NCI-H1694 (cell line): ENCODE results near the gene TMEM147.

Experiments used
- DNase-seq: peaks from one replicate; lab custom pipeline; 2025; lab: John Stamatoyannopoulos, UW

Gene TMEM147

DNA sequence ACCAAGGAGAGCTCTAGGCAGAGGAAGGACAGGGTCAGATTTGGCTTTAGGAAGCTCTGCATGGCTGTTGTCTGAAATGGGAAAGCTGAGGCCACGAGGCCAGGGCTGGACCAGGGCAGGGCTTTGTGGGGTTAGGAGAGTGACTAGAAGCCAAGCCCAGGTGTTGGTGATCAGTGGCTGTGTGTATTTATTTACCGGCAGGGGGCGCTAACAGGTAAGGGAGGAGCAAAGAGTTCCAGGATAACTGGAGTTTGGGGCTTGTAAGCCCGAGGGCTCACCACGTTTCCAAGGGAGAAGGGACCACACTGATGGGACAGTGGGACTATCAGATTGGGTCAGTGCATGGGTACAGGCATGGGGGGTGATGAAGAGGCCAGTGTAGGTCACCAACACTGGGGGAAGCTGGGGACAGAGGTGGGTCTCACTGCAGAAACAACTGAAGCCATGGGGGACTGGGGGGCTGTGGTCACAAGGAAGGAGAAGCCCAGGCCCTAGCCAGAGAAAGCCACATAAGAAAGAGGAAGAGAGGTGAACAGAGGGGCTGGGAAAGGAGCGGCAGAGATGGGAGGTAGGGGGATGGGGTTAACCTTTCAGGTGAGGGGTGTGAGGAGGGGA, 3.9 kb downstream of the TMEM147 start:
- DNase-seq, result peak; percentile 50

DNA sequence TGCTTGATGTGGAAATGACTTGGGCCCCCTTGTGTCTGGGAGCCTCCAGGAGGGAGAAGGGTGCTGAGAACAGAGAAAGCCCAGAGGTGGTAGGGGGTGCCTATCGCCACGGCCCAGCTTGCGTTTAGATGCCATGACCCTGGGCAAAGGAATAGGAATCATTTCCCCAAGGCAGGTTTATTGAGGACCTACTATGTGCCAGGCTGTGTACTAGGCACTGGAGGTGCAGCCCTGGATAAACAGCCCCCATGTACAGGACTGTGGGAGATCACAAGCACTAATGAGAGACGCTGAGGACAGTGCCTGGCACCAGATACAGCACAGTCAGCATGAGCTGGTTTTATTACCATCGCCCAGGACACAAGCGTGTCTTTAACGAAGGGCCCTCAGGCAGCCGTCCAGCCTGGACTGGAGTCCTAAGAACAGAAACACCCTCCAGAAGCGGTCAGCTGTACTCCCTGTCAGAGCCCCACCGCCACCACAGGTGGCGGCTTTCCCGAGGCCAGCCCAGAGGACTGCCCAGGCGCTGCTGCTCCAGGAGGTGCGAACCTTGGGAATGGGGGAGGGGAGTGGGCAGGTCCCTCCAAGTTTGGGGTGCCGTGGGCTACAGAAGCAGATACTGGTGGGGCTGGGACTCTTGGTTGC, 4.6 kb downstream of the TMEM147 start:
- no peak for DNase-seq

DNA sequence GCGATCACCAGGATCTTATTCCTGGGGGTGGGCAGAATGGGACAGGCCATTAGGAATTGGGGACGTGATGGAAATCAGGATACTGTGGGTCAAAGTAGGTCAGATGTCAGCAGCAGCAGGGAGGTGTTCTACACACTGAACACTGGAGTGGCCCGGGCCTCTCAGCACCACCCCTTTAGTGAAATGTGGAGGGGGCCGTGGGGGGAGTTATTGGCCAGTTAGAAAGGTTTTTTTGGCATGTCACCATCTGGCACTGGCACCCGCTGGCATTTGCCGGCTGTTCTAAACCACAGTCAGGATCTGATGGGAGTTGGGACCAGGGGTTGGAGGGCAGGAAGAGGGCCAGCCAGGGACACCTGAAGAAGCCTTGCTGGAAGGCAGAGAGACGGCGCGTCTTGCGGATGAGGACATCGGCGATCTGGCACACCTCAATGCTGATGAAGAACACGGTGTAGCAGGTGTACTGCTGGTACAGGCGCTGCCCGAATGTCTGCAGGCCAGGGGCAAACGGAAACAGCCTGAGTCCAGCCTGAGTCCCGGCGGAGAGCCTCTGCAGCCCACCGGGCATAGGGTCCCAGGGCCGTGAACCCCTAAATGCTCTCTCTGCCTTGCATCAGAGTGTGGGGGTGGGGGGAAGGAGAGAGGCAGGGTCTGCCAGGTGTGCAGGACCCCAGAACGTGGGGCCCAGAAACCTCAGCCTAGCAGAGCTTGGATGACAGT, 5.8 kb downstream of the TMEM147 start:
- DNase-seq, result no peak

DNA sequence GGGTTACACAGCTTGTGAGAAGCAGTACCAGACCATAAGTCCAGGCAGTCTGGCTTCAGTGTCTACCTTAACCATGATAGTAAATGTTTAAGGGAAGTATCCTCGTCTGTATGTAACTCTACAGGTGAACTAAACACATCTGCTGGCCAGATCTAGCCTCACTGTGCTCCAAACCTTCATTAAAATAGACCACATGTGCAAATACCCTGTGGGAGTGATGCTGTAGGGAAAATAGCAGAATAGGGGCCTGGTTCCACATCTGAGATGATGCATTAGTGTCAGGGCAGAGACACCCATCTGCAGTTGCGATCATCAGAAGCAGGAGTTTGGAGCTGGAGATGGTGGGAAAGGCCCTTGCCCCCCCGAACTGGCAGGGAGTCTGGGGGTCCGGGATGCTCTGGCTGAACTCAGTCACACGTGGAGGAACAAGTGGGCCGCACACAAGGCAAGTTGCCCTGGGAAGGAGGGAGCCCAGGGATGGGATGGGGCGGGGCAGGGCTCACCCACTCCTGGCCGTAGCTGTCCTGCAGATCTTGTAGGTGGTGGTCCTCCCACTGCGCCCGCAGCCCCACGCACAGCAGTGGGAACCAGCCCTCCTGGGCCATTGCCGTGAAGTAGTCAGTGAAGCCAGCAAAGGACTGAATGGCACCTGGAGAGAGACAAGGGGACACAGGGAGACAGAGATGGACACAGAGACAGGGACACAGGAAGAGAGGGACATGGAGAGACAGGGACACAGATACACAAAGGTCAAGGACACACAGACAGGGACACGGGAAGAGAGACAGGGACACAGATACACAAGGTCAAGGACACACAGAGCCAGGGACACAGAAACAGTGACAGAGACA, 7.3 kb downstream of the TMEM147 start:
- no peak for DNase-seq

DNA sequence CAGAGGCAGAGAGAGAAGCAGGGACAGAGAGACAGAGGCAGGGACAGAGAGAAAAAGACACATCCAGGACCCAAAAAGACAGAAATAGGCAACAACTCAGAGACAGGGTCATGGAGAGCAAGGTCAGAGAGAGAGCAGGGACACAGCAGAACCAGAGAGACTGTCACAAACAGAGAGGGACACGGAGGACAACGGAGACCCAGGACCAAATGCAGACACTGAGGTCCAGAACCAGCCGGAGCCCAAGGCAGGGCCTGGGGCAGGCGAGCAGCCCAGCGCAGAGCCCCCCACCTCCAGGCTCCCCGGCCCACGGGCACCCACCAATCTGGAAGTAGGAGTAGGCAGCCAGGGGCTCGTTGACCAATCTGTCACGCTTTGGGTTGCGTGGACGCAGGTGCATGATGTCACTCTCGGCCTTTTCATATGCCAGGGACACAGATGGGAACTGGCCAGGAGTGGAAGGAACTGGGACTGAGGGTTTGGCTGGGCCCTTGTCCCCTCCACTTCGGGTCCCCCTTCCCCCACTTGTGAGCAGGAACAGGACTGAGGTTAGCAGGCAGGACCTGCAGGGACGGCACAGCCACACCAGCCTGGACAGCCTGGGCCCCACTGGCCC, 8.1 kb downstream of the TMEM147 start:
- DNase-seq, result no peak

DNA sequence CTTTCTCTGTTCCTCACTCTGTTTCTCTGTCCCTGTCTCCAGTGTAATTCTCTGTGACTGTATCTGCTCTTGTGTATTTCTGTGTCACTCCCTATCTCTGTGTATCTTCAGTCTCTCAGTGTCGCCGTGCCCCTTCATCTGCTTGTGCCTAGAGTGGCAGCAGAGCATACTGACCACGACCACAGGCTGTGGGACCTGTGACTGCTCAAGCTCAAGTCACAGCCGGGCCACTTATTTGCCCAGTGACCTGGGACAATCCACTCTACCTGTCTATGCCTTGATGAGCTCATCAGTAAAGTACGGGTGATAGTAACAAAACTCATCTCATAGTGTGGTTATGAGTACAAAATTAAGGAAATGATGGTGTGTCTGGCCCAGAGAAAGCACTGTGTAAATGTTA, 8.7 kb downstream of the TMEM147 start:
- DNase-seq, result no peak

DNA sequence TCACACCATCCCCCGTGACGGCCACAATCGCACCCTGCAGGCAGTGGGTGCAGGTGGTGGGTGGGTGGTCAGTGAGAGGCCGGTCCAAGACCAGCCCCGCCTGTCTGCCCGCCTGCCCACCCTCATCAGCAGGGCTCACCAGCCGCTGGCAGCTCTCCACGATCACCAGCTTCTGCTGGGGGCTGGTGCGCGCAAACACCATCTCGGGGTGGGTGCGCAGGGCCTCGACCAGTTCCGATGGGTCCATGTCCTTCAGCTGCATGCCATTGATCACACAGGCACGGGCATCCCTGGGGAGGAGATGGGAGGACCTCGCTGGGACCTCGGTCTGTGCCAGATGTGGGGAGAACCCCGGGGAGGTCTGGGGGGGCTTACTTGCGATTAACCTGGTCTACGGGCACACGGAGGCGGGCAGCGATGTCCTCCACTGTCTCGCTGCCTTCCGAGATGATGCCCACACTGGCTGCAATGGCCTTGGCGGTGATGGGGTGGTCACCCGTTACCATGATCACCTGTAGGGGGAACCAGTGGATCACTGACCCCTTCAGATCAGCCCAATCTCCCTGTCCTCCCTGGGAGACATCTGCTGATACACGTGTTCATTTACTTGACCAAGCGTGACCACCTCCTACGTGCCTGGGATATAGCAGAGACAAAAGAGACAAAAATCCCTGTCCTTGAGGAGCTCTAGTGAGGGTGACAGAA, 10.0 kb downstream of the TMEM147 start:
- DNase-seq, result no peak

DNA sequence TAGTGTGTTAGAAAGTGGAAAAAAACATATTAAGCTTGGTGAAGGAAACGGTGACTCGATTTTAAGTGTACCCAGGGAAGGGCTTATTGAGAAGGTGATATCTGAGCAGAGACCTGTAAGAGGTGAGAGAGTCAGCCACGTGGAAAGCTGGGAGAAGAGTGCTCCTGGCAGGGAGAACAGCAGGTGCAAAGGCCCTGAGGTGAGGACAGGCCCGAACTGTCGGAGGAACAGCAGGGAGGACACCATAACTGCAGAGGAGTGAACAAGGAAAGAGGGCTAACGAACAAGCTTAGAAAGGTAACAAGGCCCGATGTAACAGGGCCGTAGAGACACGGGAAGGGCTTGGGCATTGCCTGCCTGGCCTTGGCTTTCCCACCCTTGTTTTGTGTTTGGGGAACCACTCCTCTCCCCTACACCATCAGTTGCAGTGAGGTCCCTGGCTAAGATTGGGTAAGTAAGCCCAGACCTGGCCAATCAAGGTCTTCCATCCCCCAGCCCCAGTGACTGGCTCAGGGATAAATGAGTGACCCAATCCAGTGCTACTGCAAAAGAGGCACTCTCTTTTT, 10.7 kb downstream of the TMEM147 start:
- DNase-seq, result no peak

DNA sequence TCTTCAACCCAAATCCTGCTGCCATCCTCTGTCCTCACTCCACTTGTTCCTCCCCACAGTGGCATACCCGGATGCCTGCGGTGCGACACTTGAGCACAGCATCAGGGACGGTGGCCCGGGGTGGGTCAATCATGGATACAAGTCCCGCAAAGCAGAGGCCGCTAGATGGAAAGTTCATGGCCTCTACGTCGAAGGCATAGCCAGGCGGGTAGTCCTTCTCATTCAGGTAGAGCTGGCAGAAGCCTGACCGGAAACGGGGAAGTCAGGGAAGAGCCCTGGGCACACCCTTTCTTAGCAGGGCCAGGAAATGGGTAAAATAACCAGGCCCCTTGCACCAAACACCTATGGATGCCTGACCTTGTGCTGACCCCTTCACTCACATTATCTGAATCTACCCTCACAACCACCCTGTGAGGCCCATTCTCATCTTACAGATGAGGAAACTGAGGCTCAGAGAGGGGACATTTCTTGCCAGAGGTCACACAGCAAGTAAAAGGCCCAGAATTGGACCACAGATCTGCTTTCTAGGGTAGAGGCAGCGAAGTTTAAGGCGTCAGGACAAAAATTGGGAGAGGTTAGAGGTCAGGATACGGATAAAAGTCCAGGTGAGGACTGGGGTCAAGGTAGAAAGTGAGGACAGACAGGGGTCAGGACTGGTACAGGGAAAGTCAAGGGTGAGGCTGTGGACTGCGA, 11.6 kb downstream of the TMEM147 start:
- no peak for DNase-seq

DNA sequence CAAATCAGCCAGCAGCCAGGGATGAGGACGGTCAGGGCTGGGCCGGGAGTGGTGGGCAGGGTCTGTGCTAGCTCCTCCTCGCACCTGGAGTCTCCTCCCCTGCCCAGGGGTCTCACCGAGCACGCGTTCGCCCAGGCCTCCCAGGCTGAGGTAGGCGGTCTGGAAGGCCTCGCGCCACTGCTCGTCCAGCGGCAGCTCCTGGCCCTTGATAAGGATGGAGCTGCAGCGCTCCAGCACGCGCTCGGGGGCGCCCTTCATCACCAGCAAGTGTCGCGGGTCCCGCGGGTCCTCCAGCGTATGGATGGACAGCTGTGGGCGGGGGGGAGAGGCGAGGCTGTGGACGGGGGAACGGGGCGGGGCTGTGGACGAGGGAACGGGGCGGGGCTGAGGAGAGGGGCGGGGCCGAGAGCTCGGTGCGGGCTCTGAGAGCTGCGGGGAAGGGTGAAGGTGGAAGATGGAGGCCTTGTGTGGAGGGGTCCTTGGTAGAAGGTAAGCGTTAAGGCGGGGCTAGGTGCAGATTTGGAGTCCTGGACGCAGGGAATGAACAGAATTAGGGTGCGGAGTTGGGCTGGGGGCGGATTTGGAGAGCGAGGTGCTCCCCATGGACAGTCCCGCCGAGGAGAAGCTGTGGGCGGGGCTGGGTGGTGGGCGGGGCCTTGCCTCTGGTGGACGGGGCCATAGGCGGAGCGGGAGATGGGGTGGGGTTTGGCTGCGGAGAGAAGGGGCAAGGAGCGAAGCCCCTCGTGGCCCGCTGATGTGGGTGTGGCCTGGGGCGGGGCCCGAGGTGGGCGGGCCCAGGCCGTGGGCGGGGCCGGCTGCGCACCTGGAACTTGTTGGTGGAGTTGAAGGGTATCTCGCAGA, 12.3 kb downstream of the TMEM147 start:
- peak; percentile 44 for DNase-seq

DNA sequence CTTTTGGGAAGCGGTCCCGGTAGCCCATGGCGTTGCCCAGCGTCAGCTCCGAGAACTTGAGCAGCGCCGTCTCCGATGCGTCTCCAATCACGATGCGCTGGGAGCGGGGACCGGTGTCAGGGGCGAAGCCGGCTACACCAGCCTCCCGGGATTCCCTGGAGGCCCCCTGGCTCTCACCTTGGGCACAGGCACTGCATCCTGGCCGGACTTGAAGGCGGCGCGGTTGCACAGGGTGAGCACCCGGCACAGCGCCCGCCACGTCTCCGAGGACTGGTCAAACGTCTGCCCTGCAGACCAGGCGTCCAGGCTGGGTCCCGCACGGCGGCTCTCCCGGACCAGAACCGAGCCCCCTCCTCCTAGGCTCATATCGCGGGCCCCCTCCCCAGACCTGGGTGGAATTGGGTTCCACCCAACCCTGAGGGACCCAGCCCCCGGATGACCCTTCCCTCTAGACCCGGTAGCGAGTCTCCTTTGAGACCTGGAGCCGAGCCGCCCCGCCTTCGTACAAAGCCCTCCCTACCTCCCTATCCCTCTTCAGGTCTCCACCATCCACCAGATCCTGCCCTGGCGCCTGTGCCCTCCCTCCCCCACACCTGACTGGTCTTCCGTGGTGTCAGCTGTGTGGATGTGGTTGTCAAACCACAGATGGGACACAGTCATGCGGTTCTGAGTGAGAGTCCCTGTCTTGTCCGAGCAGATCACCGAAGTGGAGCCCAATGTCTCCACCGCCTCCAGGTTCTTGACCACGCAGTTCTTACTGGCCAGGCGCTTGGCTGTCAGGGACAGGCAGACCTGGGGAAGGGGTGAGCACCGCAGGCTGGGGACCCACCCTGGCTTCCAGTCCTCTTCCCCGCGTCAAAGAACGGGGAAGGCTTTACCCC, 13.2 kb downstream of the TMEM147 start:
- DNase-seq, result no peak

DNA sequence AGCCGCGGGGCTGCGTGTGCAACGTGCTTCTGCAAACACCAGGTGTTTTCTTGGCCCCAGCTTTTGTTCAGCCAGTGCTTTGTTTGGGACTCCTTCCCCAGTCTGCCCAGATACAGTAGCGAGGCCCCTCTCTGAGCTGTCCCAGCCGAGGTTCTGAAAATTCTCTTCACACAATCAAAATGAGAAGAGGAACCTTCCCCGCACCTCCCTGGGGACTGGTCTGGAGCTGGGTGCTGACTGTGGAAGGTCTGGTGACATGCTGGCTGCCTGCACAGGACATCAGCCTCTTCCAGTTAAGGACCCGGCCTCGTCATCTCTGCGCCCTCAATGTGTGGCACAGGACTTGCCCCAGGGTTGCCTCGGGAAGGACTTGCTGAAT, 13.8 kb downstream of the TMEM147 start:
- DNase-seq, result no peak

DNA sequence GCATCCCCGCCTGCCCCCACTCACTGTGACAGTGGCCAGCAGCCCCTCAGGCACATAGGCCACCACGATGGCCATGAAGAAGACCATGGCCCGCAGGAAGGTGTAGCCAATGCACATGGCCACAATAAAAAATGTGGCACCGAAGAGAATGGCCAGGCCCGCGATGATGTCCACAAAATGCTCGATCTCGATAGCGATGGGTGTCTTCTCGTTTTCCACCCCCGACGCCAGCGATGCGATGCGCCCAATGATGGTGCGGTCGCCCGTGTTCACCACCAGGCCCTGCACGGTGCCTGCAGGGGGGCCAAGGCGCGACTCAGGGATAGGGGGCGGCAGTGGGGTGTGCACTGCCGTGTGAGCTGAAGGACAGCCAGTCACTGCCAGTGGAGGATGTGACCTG, 14.4 kb downstream of the TMEM147 start:
- no peak for DNase-seq

DNA sequence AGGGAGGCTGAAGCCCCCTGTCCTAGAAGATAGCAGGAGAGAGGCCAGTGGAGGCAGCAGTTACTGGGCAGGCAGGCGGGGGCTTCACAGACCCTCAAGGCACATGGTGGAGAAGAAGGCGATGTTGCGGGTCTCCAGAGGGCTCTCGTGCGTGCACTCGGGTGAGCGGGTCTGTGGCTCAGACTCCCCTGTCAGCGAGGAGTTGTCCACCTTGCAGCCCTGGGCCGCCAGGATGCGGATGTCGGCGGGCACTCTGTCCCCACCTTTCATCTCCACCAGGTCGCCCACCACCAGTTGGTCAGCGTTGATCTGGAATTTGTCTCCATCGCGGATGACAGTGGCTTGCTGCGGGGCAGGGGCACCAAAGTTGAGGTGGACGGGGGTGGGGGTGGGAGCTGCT, 14.8 kb downstream of the TMEM147 start:
- no peak for DNase-seq

DNA sequence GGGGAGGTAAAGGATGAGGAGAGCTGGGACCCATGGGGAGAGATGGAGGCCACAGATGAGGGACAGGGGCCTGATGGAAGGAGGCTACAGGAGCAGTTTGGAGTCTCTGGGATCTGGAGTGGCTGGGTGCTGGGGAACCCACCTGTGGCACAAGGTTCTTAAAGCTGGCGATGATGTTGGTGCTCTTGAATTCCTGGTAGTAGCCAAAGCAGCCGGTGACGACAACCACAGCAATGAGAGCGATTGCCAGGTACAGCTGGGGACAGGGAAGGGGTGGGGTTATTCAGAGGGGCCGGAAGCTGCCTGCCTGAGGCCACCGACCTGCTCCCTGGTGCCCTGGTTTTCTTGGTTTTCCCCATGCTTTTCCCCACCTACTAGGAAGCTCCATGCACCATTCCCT, 15.3 kb downstream of the TMEM147 start:
- DNase-seq, result no peak

DNA sequence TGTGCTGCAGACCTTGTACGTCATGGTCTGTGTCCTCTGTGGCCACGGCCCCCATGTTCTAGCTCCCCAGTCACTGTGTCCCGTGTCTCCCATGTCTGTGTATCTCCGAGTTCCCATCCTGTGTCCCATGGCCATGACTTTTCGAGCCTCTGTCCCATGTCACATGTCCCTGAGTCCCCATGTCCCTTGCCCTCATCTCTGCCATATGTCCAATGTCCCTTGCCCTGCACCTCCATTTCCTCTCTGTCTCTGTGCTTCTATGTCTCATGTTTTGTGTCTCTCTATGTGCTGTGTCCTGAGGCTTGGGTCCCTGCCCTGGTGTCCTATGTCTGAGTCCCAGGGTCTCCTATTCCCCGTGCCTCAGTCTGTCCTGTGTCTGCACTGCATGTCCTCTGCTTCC, 16.0 kb downstream of the TMEM147 start:
- DNase-seq, result no peak

DNA sequence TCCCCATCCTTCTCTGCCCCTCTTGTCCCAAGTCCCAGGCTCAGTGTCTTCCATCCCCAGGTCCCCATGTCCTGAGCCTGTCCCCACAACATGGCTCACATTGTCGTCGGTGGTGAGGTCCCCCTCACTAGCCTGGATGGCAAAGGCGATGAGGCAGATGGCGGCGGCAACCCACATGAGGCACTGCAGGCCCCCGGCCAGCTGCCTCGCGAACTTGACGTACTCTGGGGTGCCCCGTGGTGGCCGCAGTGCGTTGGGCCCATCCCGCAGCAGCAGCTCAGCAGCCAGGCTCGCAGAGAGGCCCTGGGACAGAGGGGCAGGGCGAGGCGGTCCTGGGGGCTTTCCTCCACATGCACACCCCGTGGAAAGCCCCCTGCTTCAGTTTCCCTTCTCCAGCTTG, 16.9 kb downstream of the TMEM147 start:
- no peak for DNase-seq

DNA sequence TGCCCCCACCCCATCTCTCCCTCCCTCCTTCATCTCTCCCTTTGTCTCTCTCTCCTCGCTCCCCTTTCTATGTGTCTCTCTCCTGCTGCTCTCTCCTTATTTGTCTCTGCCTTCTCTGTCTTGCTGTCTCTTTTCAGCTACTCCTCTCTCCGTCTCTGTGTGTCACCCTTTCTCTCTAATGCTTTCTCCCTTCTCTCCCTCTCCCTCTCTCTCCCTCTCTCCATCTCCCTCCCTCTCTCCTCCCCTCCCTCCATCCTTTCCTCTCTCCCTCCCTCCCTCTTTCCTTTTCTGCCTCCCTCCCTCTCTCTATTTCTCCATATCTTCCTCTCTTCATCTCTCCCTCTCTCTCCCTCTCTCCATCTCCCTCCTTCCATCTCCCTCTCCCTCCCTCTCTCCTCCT, 17.4 kb downstream of the TMEM147 start:
- DNase-seq, result no peak
